PC-3 (cell line): ENCODE measurements around the gene HOXA6. TPM values are rescaled to one million over a fixed set of nuclear protein-coding genes. Genes with fewer than 3 reads are reported as not detected.

ENCODE experiments used
- ATAC-seq: fragments of 200-7000 bp; cut with Tn5 transposase; 2 replicates; pipeline ENCODE4 v1.9.1; 2020; ENCODE audit warnings: mild to moderate bottlenecking, moderate library complexity
- BruUV-seq: library from RNA; stranded (reverse); fragments of 400-500 nt; replicated peaks from 2 replicates; lab custom pipeline; 2021; lab: Mats Ljungman, UMichigan
- CTCF ChIA-PET: fragments of 300-600 bp; sonication (Branson Sonifier 250); formaldehyde crosslinking; loops from one replicate; lab custom pipeline; 2022; ENCODE audit warnings: antibody characterized with exemption; lab: Charles Lee
- POLR2A ChIA-PET: fragments of 300-600 bp; sonication (Branson Sonifier 250); formaldehyde crosslinking; loops from one replicate; lab custom pipeline; 2022; ENCODE audit warnings: antibody characterized with exemption; ENCODE audit not compliant: unreplicated experiment; lab: Charles Lee
- DNase-seq: peaks from one replicate; pipeline ENCODE4 v3.0.0-alpha.2; 2015
- H2AFZ ChIP-seq: fragments of 300-600 bp; sonication (generic); 2 replicates; pipeline ENCODE4 v1.6.0; 2016; ENCODE audit warnings: antibody characterized with exemption, low read length
- H3F3A ChIP-seq: fragments of 300-600 bp; sonication (generic); one replicate; pipeline ENCODE4 v1.6.0; 2017; ENCODE audit warnings: antibody characterized with exemption, low read length, control low read depth, mild to moderate bottlenecking; ENCODE audit not compliant: unreplicated experiment
- H3K27ac ChIP-seq: fragments of 300-600 bp; sonication (generic); 2 replicates; pipeline ENCODE4 v1.5.1; 2016; ENCODE audit warnings: mild to moderate bottlenecking, low read length
- H3K27me3 ChIP-seq: fragments of 300-600 bp; sonication (generic); 2 replicates; pipeline ENCODE4 v1.6.1; 2016; ENCODE audit warnings: low read length, mixed read lengths
- H3K36me3 ChIP-seq: fragments of 300-600 bp; sonication (generic); 2 replicates; pipeline ENCODE4 v1.6.1; 2016; ENCODE audit warnings: low read depth, mixed run types, low read length, mixed read lengths
- H3K4me1 ChIP-seq: fragments of 300-600 bp; sonication (generic); 2 replicates; pipeline ENCODE4 v1.5.1; 2016; ENCODE audit warnings: low read length; ENCODE audit not compliant: insufficient read depth
- H3K4me2 ChIP-seq: fragments of 300-600 bp; sonication (generic); 2 replicates; pipeline ENCODE4 v1.6.0; 2016; ENCODE audit warnings: low read length
- H3K4me3 ChIP-seq: fragments of 300-600 bp; sonication (generic); 2 replicates; pipeline ENCODE4 v1.5.1; 2016; ENCODE audit warnings: mild to moderate bottlenecking, low read length, mixed read lengths
- H3K79me2 ChIP-seq: fragments of 300-600 bp; sonication (generic); 2 replicates; pipeline ENCODE4 v1.6.1; 2017; ENCODE audit warnings: low read length, mixed read lengths
- H3K9ac ChIP-seq: fragments of 300-600 bp; sonication (generic); 2 replicates; pipeline ENCODE4 v1.6.0; 2016; ENCODE audit warnings: mild to moderate bottlenecking, low read length
- H3K9me2 ChIP-seq: fragments of 300-600 bp; sonication (generic); replicated peaks from 2 replicates; pipeline ENCODE4 v1.6.1; 2016; ENCODE audit warnings: mixed run types, low read length, mixed read lengths
- H3K9me3 ChIP-seq: fragments of 300-600 bp; sonication (generic); 2 replicates; pipeline ENCODE4 v1.6.1; 2016; ENCODE audit warnings: low read length, mixed read lengths
- H4K20me1 ChIP-seq: fragments of 300-600 bp; sonication (generic); 2 replicates; pipeline ENCODE4 v1.6.1; 2016; ENCODE audit warnings: low read length, mixed read lengths
- CTCF ChIP-seq: fragments of 300-600 bp; sonication (generic); conservative IDR thresholded peaks from 2 replicates; pipeline ENCODE4 v1.5.1; 2017; ENCODE audit warnings: antibody characterized with exemption, low read depth, mild to moderate bottlenecking, low read length
- EZH2 ChIP-seq: fragments of 300-600 bp; sonication (generic); IDR thresholded peaks from one replicate; pipeline ENCODE4 v1.6.1; 2017; ENCODE audit warnings: antibody characterized with exemption, mild to moderate bottlenecking, low read length; ENCODE audit not compliant: unreplicated experiment
- EZH2phosphoT487 ChIP-seq: fragments of 300-600 bp; sonication (generic); IDR thresholded peaks from 2 replicates; pipeline ENCODE4 v1.6.1; 2018; ENCODE audit warnings: mild to moderate bottlenecking, antibody characterized with exemption, low read length, borderline replicate concordance
- intact Hi-C: fragments of 100-400 bp; cut with micrococcal nuclease; formaldehyde crosslinking; loops from 2 replicates; pipeline ENCODE4 v1.9.0; 2023
- total RNA-seq: library from RNA; depleted of rRNA; stranded (reverse); fragments of >200 nt; gene quantifications from 2 replicates; pipeline ENCODE4 v1.2.3, GENCODE V29; 2014

Gene HOXA6
- total RNA-seq, 1 experiment from 2014 or later = 8.3 TPM

GRCh38 chr7:27140126-27140857 lies 7.3 kb downstream of the HOXA6 start:
- ChIA-PET POLR2A (no interaction called here), CTCF (no interaction called here)
- no peak overlapping the region for H3K4me2 ChIP-seq
- peaks cover 13% of the 10 kb centered on the region for H3K4me1 ChIP-seq
- no peaks in the 10 kb centered on the region for H3F3A ChIP-seq
- ATAC-seq (no peak), DNase-seq (no peak)
- H3K9ac ChIP-seq = no peak overlapping the region
- intact Hi-C loops = no loop called here
- H4K20me1 ChIP-seq = no peaks in the 10 kb centered on the region
- no peak for TF ChIP-seq CTCF
- no peak for TF ChIP-seq EZH2
- no peak for TF ChIP-seq EZH2phosphoT487
- no peaks in the 10 kb centered on the region for H3K9me2 ChIP-seq
- no TSS peak for BruUV-seq
- H3K36me3 ChIP-seq = peaks cover 10% of the 10 kb centered on the region; the same call in 1 of the 2 replicates
- no peak overlapping the region for H3K4me3 ChIP-seq
- H3K79me2 ChIP-seq = no peaks in the 10 kb centered on the region
- no peak overlapping the region for H3K27ac ChIP-seq
- H3K9me3 ChIP-seq = no peaks in the 10 kb centered on the region
- no peaks in the 10 kb centered on the region for H3K27me3 ChIP-seq
- no peak overlapping the region for H2AFZ ChIP-seq

GRCh38 chr7:27139334-27140125 lies 8.0 kb downstream of the HOXA6 start:
- Histone ChIP-seq H3F3A (no peaks in the 10 kb centered on the region), H3K79me2 (no peaks in the 10 kb centered on the region), H4K20me1 (no peaks in the 10 kb centered on the region), H2AFZ (no peak overlapping the region), H3K9ac (no peak overlapping the region), H3K27me3 (no peaks in the 10 kb centered on the region), H3K4me3 (no peak overlapping the region), H3K4me2 (no peak overlapping the region), H3K4me1 (peaks cover 20% of the 10 kb centered on the region), H3K27ac (no peak overlapping the region), H3K9me3 (no peaks in the 10 kb centered on the region), H3K36me3 (peaks cover 6% of the 10 kb centered on the region; the same call in 1 of the 2 replicates), H3K9me2 (no peaks in the 10 kb centered on the region)
- BruUV-seq = no TSS peak
- ChIA-PET CTCF (no interaction called here), POLR2A (no interaction called here)
- intact Hi-C loops = no loop called here
- TF ChIP-seq EZH2phosphoT487 (no peak), CTCF (no peak), EZH2 (no peak)
- ATAC-seq (no peak), DNase-seq (no peak)

- TF ChIP-seq CTCF (no peak), EZH2phosphoT487 (no peak), EZH2 (no peak)
- H3K27me3 ChIP-seq = no peaks in the 10 kb centered on the region
- POLR2A ChIA-PET = no interaction called here
- H3K79me2 ChIP-seq = no peaks in the 10 kb centered on the region
- DNase-seq (no peak), ATAC-seq (no peak)
- H3K9ac ChIP-seq = no peak overlapping the region
- H3K9me2 ChIP-seq = no peaks in the 10 kb centered on the region
- H3K4me1 ChIP-seq = peaks cover 23% of the 10 kb centered on the region
- H3K27ac ChIP-seq = no peak overlapping the region
- H3K36me3 ChIP-seq = no peaks in the 10 kb centered on the region; the same call in 1 of the 2 replicates
- no peaks in the 10 kb centered on the region for H3F3A ChIP-seq
- BruUV-seq = no TSS peak
- H3K4me3 ChIP-seq = no peak overlapping the region
- H3K4me2 ChIP-seq = no peak overlapping the region
- CTCF ChIA-PET = no interaction called here
- intact Hi-C loops = no loop called here
- no peaks in the 10 kb centered on the region for H3K9me3 ChIP-seq
- H2AFZ ChIP-seq = no peak overlapping the region
- no peaks in the 10 kb centered on the region for H4K20me1 ChIP-seq
Measured at GRCh38 chr7:27138985-27139333, 8.6 kb downstream of the HOXA6 start.
